ENCODE results near the gene C12orf75.
"Not testable (repeated sequence)": the region's sequence is repeated elsewhere in the genome, so short reads cannot be mapped to it uniquely, and the experiment has no call there.

Gene C12orf75

DNA sequence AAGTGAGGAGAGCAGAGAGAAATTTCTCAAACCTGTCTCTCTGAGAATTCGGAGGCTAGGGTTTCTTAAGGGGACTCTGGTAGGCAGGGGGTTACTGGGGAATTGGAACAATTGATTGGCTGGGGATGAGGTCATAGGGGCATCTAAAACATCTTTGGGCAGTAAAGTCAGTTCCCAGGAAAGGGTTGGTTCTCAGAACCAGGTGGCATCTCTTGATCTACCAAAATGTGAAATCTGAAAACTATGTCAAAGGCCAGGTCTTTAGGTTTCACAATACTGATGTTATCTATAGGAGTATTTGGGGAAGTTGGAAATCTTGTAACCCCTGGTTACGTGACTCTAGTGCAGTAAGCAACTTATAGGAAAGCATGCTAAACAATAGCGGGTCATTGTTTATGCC is 6.9 kb downstream of the C12orf75 start:
- no peak for DNase-seq

DNA sequence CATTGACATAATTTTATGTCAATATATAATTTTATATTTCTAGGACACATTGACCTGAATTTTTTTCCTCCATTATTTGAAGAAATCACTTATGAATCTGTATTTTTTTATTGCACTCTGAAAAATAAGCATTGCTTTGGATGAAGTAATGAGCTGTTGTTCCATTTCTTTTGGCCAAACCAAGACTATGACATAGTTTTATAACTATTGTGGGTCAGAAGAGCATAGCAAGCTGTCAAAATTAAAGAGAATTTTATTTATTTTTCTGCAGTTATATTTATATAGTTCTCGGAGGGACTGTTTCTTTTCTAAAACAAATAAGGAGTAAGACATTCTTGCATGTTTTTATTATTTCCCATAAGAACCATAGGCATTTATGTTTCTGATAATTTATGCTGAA is 8.5 kb downstream of the C12orf75 start:
- DNase-seq, result no peak

DNA sequence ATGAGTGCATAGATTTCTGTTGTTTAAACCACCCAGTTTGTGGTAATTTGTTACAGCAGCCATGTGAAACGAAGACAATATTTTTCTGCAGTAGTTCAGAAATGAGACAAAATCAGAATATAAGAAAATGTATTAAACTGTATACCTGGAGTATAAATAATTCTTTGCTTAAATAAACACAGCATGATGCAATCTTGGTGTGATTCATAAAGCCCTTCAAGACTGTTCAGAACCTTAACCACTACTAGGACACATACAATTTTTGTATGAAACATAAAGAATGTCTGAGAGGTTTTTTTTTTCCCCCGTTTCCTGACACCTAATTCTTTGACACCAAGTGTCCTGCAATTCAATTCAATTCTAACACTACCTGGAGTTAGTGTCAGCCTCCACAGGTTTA is 10.5 kb downstream of the C12orf75 start:
- DNase-seq, result no peak

DNA sequence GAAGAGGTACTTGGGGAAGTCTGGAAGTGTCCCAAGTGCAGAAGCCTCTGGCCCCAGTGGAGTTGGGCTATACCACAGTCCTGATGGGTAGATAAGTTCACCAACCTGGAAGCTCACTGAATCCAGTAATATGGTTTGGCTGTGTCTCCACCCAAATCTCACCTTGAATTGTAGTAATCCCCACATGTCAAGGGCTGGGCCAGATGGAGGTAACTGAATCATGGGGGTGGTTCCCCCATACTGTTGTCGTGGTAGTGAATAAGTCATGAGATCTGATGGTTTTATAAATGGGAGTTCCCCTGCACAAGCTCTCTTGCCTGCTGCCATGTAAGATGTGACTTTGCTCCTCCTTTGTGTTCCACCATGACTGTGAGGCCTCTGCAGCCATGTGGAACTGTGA is 11.1 kb downstream of the C12orf75 start:
- DNase-seq, result not testable (repeated sequence)

DNA sequence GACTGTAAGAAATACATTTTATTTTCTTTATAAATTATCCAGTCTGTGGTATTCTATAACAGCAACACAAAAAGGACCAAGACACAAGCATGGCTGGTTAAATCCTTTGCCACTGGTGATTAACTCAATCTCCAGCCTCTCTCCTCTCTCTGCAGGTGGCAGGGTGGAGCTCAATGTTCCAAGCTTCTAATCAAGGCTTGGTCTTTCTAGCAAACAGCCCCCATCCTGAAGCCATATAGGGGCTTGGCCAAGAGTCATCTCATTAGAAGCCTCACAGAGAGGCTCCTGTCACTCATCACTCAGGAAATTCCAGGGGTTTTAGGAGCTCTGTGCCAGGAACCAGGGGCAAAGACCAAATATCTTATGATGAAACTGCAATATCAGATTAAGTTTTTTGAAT is 12.0 kb downstream of the C12orf75 start:
- DNase-seq, result peak; percentile 91

DNA sequence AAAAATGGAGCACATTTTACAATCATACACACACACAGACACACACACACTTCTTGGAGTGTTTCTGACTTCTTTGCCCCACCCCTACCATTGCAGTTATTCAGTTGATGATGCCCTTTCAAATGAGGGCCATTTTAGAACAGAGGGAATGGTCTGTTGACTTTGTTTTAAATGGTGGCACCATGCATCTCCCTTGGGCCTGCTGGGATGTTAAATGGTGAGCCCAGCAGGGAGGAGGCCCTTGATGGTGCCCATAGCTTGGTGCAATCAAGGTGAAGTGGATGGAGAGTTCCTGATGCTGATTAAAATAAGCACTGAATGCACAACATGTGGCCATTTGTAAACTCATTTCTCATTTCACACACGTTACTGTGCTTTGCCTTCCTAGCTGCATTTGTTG is 13.3 kb downstream of the C12orf75 start:
- DNase-seq, result peak; percentile 98

GRCh38 chr12:105347499-105347898 is 17.0 kb downstream of the C12orf75 start:
- DNase-seq, result no peak

DNA sequence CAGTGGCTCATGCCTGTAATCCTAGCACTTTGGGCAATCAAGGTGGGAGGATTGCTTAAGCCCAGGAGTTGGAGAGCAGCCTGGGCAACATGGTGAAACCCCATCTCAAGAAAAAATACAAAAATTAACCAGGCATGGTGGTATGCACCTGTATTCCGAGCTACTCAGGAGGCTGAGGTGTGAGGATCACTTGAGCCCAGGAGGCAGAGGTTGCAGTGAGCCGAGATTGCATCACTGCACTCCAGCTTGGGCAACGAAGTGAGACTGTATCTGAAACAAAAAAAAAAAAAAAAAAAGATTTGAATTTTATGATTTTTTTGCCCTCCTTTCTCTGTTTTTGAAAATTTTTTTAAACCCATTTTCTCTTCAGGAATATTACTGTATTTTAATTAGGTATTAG is 17.7 kb downstream of the C12orf75 start:
- no peak for DNase-seq

DNA sequence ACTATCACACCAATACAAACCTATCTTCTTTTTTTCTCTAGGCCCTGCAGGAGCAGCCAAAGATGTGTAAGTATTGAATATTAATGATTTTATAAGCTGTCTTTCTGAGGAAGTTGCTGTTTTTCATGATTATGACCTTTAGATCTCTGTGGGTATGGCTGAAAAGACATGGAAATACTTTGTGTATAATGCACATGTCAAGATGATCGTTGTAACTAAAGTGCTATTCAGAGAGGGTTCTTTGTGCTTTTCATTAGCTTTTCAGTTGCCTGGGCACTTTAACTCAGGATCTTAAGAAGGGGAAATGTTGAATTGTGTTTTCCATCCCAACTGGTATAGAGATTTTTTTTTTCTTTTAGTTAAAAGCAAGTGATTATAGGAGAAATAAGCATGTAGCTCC is 18.1 kb downstream of the C12orf75 start:
- DNase-seq, result no peak

GRCh38 chr12:105349138-105349537 is 18.6 kb downstream of the C12orf75 start:
- no peak for DNase-seq

- DNase-seq, result peak; percentile 9
Observed at GRCh38 chr12:105351523-105351922, 21.0 kb downstream of the C12orf75 start.

DNA sequence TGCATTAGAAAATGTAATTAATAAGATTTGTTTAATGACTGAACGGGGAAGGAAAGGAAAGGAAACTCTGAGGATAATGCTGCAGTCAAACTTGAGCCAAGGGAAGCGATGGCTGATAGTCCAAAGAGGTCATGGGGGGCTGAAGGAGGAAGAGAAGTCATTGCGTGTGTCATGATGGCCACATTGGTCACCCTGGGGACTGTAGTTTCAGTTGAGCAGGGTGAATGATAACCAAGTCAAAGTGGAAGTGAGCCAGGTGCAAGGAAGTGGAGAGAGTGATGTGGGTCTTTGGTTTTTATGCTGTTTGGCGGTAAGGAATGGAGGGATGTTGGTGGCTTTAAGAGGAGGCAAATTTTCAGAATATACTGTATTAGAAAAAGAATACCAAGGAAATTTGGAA is 21.6 kb downstream of the C12orf75 start:
- DNase-seq, result no peak

DNA sequence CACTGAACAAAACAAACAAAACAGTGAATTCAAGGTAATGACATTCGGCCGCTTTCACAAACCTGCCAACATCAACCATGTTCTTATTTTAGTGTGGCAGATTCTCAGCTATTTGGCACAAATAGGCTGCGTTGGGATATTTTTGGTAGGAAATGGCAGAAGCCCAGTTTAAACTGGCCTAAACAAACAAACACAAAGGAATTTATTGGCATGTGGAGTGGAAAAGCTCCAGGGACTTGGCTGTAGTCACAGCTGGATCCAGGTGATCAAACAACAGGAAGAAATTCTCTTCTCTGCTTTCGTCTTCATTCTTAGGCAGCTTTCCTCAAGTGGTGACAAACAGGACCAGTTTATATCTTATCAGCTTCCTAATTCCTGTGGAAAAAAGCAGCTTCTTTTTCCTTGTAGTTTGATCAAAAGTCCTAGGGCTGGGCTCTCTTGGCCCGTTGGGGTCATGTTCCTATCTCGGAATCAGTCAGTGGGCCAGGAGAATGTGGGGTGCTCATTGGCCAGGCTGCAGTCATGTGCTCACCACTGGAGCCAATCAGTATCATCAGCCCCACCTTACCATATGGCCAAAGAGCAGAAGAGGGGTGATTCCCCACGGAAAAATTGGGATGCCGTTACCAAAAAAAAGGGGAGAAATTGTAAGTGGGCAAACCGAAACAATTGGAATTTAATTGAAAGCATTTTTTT is 22.6 kb downstream of the C12orf75 start:
- peak; percentile 61 for DNase-seq

- no peak for DNase-seq
Observed at GRCh38 chr12:105355752-105356151, 25.3 kb downstream of the C12orf75 start.

GRCh38 chr12:105357162-105357691 is 26.7 kb downstream of the C12orf75 start:
- no peak for DNase-seq

- no peak for DNase-seq
Observed at GRCh38 chr12:105358789-105359188, 28.3 kb downstream of the C12orf75 start.

GRCh38 chr12:105359856-105360255 is 29.4 kb downstream of the C12orf75 start:
- DNase-seq, result no peak

GRCh38 chr12:105363890-105364289 is 33.4 kb downstream of the C12orf75 start:
- no peak for DNase-seq

- DNase-seq, result peak; percentile 52
Observed at GRCh38 chr12:105365231-105365630, 34.7 kb downstream of the C12orf75 start.

DNA sequence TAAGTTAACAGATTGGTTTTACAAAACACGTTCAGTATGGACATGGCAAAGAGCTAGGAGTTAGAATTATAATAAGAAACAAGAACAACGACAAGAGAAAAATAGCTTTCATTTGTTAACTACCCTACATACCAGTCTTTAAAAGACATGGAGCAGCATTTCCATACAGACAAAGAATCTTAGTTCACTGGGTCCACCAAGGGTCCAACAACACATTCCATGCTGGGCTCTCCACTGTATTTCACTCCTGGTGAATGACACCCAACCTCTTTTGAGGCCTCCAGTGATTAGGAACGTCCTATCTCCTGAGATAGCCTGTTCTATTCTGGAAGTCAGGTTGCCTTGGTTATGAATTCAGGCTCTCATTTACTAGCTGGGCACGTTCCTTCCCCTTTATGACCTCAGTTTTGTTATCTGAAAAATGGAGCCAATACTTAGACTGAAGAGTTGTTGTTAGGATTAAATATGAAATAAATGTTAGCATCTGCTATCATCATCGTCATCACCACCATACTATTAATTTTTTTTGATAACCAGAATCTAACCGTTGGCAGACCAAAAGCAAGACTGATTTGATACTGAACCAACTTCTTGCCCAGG is 37.7 kb downstream of the C12orf75 start:
- no peak for DNase-seq

DNA sequence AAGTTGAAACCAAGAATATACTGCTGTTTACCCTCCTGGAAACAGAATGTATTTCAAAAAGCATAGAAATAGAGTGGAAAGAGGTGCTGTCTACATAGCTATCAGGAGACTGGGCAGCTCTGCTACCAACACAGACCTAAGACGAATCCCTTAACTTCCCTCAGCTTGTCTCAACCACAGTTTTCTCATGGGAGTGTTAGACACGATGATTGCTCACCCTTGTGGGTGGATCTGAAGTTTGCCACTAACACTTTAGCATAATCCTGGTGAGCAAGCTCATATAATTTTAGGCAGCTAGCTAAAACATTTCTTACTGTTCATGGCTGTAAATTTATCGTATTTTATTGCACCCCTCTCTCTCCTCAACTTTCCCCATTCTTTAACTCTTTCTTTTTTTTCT is 38.5 kb downstream of the C12orf75 start:
- DNase-seq, result no peak

- no peak for DNase-seq
Observed at GRCh38 chr12:105374303-105374702, 43.8 kb downstream of the C12orf75 start.

- no peak for DNase-seq
Observed at GRCh38 chr12:105377077-105377476, 46.6 kb downstream of the C12orf75 start.

GRCh38 chr12:105378911-105379310 is 48.4 kb downstream of the C12orf75 start:
- DNase-seq, result peak; percentile 43
